Parathyroid adenoma (tissue), 2 donors: Measurements from ENCODE around the gene FADS1.

Experiments used
- H2AFZ ChIP-seq: fragments of 300-600 bp; sonication (generic); one replicate; pipeline ENCODE4 v1.7.0; 2017; ENCODE audit warnings: antibody characterized with exemption, mild to moderate bottlenecking
- H3K27ac ChIP-seq: fragments of 300-600 bp; sonication (generic); one replicate; pipeline ENCODE4 v1.7.0; 2017
- H3K27me3 ChIP-seq: fragments of 300-600 bp; sonication (generic); one replicate; pipeline ENCODE4 v1.7.0; 2017; ENCODE audit warnings: low read length; ENCODE audit not compliant: control insufficient read depth, insufficient read depth
- H3K36me3 ChIP-seq: fragments of 300-600 bp; sonication (generic); one replicate; pipeline ENCODE4 v1.7.0; 2017; ENCODE audit warnings: low read length; ENCODE audit not compliant: control insufficient read depth, insufficient read depth
- H3K4me1 ChIP-seq: fragments of 300-600 bp; sonication (generic); one replicate; pipeline ENCODE4 v1.7.0; 2017; ENCODE audit warnings: control low read depth
- H3K4me2 ChIP-seq: fragments of 300-600 bp; sonication (generic); one replicate; pipeline ENCODE4 v1.7.0; 2017; ENCODE audit warnings: low read length
- H3K4me3 ChIP-seq: fragments of 300-600 bp; sonication (generic); one replicate; pipeline ENCODE4 v1.7.0; 2017; ENCODE audit warnings: low read depth, low read length
- H3K79me2 ChIP-seq: fragments of 300-600 bp; sonication (generic); one replicate; pipeline ENCODE4 v1.7.0; 2017; ENCODE audit warnings: control low read depth
- H3K9ac ChIP-seq: fragments of 300-600 bp; sonication (generic); one replicate; pipeline ENCODE4 v1.7.0; 2017; ENCODE audit warnings: mild to moderate bottlenecking
- H3K9me3 ChIP-seq: fragments of 300-600 bp; sonication (generic); one replicate; pipeline ENCODE4 v1.7.0; 2017; ENCODE audit warnings: low read length; ENCODE audit not compliant: control insufficient read depth
- CTCF ChIP-seq: fragments of 300-600 bp; sonication (generic); IDR thresholded peaks from one replicate; pipeline ENCODE4 v1.7.0; 2017; ENCODE audit warnings: antibody characterized with exemption, mild to moderate bottlenecking
- donor health status: primary hyperparathyroidism.

Gene FADS1

GRCh38 chr11:61817471-61818202, 834 bp upstream of the FADS1 start:
- Histone ChIP-seq H3K79me2 (no peaks in the 10 kb centered on the region), H3K9ac (no peak overlapping the region), H3K36me3 (no peaks in the 10 kb centered on the region), H3K9me3 (no peaks in the 10 kb centered on the region), H3K4me2 (no peak overlapping the region), H3K27me3 (no peaks in the 10 kb centered on the region), H3K27ac (no peak overlapping the region), H2AFZ (peak overlapping the region; percentile 59), H3K4me3 (peak overlapping the region; percentile 23), H3K4me1 (no peaks in the 10 kb centered on the region)
- TF ChIP-seq CTCF = no peak

- H3K4me2 ChIP-seq = peak overlapping the region; percentile 96
- H3K36me3 ChIP-seq = no peaks in the 10 kb centered on the region
- H3K27ac ChIP-seq = peak overlapping the region; percentile 89
These were observed 740 bp downstream of the FADS1 start for GRCh38 chr11:61815790-61816735.

GRCh38 chr11:61814958-61815789, 1.6 kb downstream of the FADS1 start:
- peak overlapping the region; percentile 89 for H3K27ac ChIP-seq
- no peaks in the 10 kb centered on the region for H3K9me3 ChIP-seq

More at GRCh38 chr11:61815790-61816735, 740 bp downstream of the FADS1 start:
- Histone ChIP-seq H3K79me2 (no peaks in the 10 kb centered on the region), H3K27me3 (no peaks in the 10 kb centered on the region), H3K9me3 (no peaks in the 10 kb centered on the region), H3K9ac (no peak overlapping the region), H3K4me1 (no peaks in the 10 kb centered on the region), H3K4me3 (peak overlapping the region; percentile 79), H2AFZ (peak overlapping the region; percentile 82)
- no peak for TF ChIP-seq CTCF

More at GRCh38 chr11:61814958-61815789, 1.6 kb downstream of the FADS1 start:
- TF ChIP-seq CTCF = no peak
- Histone ChIP-seq H3K4me1 (no peaks in the 10 kb centered on the region), H3K9ac (peak overlapping the region; percentile 28), H2AFZ (peak overlapping the region; percentile 82), H3K27me3 (no peaks in the 10 kb centered on the region), H3K36me3 (no peaks in the 10 kb centered on the region), H3K79me2 (no peaks in the 10 kb centered on the region), H3K4me3 (peak overlapping the region; percentile 79), H3K4me2 (peak overlapping the region; percentile 96)
